Measurements from ENCODE around the gene SNCB.
A peak's percentile ranks its signal among the peaks of the same experiment; 100 is the strongest.

The SNCB gene

GRCh38 chr5:176611435-176611834 is 18.9 kb downstream of the SNCB start:
- TF ChIP-seq REST (IDR thresholded peaks at IDR 0.05; ENCODE audit: insufficient read depth in 1 of 2, low read depth in 2 of 2, low read length in 2 of 2), result peak; percentile 96 to 98
- TF ChIP-seq SIN3A (IDR thresholded peaks at IDR 0.05; ENCODE audit: borderline replicate concordance, insufficient read depth, low read length), result peak; percentile 95; the same call in 1 of the 2 replicates
- TF ChIP-seq POLR2AphosphoS5 (IDR thresholded peaks at IDR 0.05; ENCODE audit: low read depth, low read length), result no peak
- TF ChIP-seq FOXP2 (optimal IDR thresholded peaks at IDR 0.05; ENCODE audit: borderline replicate concordance, extremely low read depth, extremely low read length, insufficient read depth), result peak; percentile 9
- TF ChIP-seq TAF1 (IDR thresholded peaks at IDR 0.05; ENCODE audit: borderline replicate concordance, insufficient read depth, low read length), result no peak

GRCh38 chr5:176610435-176610773 is 19.9 kb downstream of the SNCB start:
- peak in 1 of 2 experiments; percentile 18; a peak in 1 of 4 replicates for TF ChIP-seq REST (IDR thresholded peaks at IDR 0.05; ENCODE audit: insufficient read depth in 1 of 2, low read depth in 2 of 2, low read length in 2 of 2)
- no peak for TF ChIP-seq TAF1 (IDR thresholded peaks at IDR 0.05; ENCODE audit: borderline replicate concordance, insufficient read depth, low read length)

GRCh38 chr5:176609724-176610434 is 20.5 kb downstream of the SNCB start, which contains the start of gene GPRIN1:
Gene GPRIN1 (minus strand): TSS chr5:176610156. CDS start chr5:176599834, 10,322 bp downstream.
- no peak for TF ChIP-seq POLR2AphosphoS5 (IDR thresholded peaks at IDR 0.05; ENCODE audit: low read depth, low read length)
- TF ChIP-seq TAF1 (IDR thresholded peaks at IDR 0.05; ENCODE audit: borderline replicate concordance, insufficient read depth, low read length), result no peak
- TF ChIP-seq REST (IDR thresholded peaks at IDR 0.05; ENCODE audit: insufficient read depth in 1 of 2, low read depth in 2 of 2, low read length in 2 of 2), result peak; percentile 83 to 92
- no peak for TF ChIP-seq SIN3A (IDR thresholded peaks at IDR 0.05; ENCODE audit: borderline replicate concordance, insufficient read depth, low read length)

- TF ChIP-seq REST (IDR thresholded peaks at IDR 0.05; ENCODE audit: insufficient read depth in 1 of 2, low read depth in 2 of 2, low read length in 2 of 2) (0 out of 4 replicates have a peak, but pooled peaks of 1 of the 2 experiments have one; percentile 20), SIN3A (IDR thresholded peaks at IDR 0.05; ENCODE audit: borderline replicate concordance, insufficient read depth, low read length) (no peak)
These were observed 21.2 kb downstream of the SNCB start for GRCh38 chr5:176608937-176609723.

All from PFSK-1 (cell line).